Chondrocyte (in vitro differentiated cells): ENCODE measurements around the gene ANAPC5. TPM values are rescaled to one million over a fixed set of nuclear protein-coding genes. Genes with fewer than 3 reads are reported as not detected.

Experiments used
- DNase-seq: peaks from one replicate; pipeline ENCODE4 v3.0.0; 2021; ENCODE audit warnings: mixed read lengths, low spot score
- H3K27ac Mint-ChIP-seq: one replicate; pipeline ENCODE4 v1.8.0; 2021; ENCODE audit warnings: mild to moderate bottlenecking, moderate library complexity, mixed read lengths; ENCODE audit not compliant: unreplicated experiment
- H3K27me3 Mint-ChIP-seq: 2 replicates; pipeline ENCODE4 v1.8.0; 2021; ENCODE audit warnings: low read depth, mixed read lengths
- H3K36me3 Mint-ChIP-seq: 2 replicates; pipeline ENCODE4 v1.8.0; 2021; ENCODE audit warnings: low read depth, mixed read lengths
- H3K4me1 Mint-ChIP-seq: 2 replicates; pipeline ENCODE4 v1.8.0; 2021; ENCODE audit warnings: low read depth, mild to moderate bottlenecking, mixed read lengths
- H3K4me3 Mint-ChIP-seq: one replicate; pipeline ENCODE4 v1.8.0; 2021; ENCODE audit warnings: mild to moderate bottlenecking, moderate library complexity, mixed read lengths; ENCODE audit not compliant: unreplicated experiment
- H3K9me3 Mint-ChIP-seq: 2 replicates; pipeline ENCODE4 v1.8.0; 2021; ENCODE audit warnings: low read depth, mixed read lengths
- total RNA-seq: library from RNA; stranded (reverse); gene quantifications from 3 replicates; pipeline ENCODE4 v1.2.1, GENCODE V29; 2021
- TF ChIP-seq, protein P1 (sequence below): fragments of 200-600 bp; sonication (generic); IDR thresholded peaks from 2 replicates; pipeline ENCODE4 v1.5.0; 2021; ENCODE audit warnings: antibody characterized with exemption, mild to moderate bottlenecking, moderate library complexity

Gene ANAPC5
- total RNA-seq, 1 donor from 2014 or later = 111 TPM

DNA sequence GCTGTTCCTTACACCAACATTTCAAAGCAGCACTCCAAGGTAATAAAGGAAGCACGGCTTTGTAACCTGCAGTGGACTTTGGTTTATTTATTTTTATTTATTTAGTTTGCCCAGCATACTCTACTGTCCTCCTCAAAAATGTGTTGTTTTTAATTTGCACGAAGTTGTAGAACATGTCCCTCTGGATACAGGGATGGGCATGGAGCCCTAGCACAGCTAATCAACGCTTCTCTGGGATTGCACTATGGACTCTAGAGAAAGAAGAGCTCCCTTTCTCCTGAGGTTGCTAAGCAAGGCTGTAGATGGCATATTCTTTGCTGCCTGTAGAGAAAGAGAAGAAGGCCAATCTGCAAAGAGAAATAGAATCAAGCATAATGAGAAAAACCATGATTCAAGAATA is 5.9 kb upstream of the ANAPC5 start:
- TF ChIP-seq, protein P1, sequence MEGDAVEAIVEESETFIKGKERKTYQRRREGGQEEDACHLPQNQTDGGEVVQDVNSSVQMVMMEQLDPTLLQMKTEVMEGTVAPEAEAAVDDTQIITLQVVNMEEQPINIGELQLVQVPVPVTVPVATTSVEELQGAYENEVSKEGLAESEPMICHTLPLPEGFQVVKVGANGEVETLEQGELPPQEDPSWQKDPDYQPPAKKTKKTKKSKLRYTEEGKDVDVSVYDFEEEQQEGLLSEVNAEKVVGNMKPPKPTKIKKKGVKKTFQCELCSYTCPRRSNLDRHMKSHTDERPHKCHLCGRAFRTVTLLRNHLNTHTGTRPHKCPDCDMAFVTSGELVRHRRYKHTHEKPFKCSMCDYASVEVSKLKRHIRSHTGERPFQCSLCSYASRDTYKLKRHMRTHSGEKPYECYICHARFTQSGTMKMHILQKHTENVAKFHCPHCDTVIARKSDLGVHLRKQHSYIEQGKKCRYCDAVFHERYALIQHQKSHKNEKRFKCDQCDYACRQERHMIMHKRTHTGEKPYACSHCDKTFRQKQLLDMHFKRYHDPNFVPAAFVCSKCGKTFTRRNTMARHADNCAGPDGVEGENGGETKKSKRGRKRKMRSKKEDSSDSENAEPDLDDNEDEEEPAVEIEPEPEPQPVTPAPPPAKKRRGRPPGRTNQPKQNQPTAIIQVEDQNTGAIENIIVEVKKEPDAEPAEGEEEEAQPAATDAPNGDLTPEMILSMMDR = no peak
- Mint-ChIP-seq H3K36me3 (no peaks in the 10 kb centered on the region), H3K9me3 (no peaks in the 10 kb centered on the region), H3K27ac (no peak overlapping the region), H3K4me1 (peaks cover 5% of the 10 kb centered on the region), H3K4me3 (no peak overlapping the region), H3K27me3 (no peaks in the 10 kb centered on the region)
- no peak for DNase-seq

DNA sequence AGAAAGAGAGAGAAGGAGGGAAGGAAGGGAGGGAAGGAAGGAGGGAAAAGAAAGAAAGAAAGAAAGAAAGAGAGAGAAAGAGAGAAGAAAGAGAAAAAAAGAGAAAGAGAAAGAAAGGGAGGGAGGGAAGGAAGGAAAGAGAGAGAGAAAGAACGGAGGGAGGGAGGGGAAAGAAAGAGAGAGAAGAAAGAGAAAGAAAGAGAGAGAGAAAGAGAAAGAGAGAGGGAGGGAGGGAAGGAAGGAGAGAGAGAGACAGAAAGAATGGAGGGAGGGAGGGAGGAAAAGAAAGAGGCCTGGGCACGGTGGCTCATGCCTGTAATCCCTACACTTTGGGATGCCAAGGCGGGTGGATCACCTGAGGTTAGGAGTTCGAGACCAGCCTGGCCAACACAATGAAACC is 5.1 kb upstream of the ANAPC5 start:
- H3K4me1 Mint-ChIP-seq = peaks cover 9% of the 10 kb centered on the region
- DNase-seq = no peak
- no peaks in the 10 kb centered on the region for H3K9me3 Mint-ChIP-seq
- TF ChIP-seq, protein P1 = no peak
- no peaks in the 10 kb centered on the region for H3K27me3 Mint-ChIP-seq
- H3K4me3 Mint-ChIP-seq = no peak overlapping the region
- no peaks in the 10 kb centered on the region for H3K36me3 Mint-ChIP-seq
- no peak overlapping the region for H3K27ac Mint-ChIP-seq

DNA sequence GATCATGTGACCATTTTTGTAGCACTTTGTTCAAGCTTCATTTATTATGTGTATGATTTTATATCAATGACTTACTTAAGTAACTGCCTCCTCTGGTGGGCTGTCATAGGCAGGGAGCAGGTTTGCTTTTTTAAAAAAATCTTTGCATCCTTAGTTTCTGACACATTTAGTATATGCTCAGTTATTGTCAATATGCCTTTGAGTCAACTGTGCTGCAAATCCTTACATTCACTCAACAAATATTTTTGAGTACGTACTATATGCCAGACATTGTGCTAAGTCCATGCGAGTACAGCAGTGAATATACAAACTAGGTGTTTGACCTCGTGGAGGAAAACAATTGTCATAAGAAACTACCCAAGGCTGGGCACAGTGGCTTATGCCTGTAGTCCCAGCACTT is 4.4 kb upstream of the ANAPC5 start:
- Mint-ChIP-seq H3K27ac (no peak overlapping the region), H3K27me3 (no peaks in the 10 kb centered on the region), H3K4me1 (peaks cover 10% of the 10 kb centered on the region), H3K36me3 (no peaks in the 10 kb centered on the region), H3K9me3 (no peaks in the 10 kb centered on the region), H3K4me3 (no peak overlapping the region)
- DNase-seq = no peak
- TF ChIP-seq, protein P1 = no peak

DNA sequence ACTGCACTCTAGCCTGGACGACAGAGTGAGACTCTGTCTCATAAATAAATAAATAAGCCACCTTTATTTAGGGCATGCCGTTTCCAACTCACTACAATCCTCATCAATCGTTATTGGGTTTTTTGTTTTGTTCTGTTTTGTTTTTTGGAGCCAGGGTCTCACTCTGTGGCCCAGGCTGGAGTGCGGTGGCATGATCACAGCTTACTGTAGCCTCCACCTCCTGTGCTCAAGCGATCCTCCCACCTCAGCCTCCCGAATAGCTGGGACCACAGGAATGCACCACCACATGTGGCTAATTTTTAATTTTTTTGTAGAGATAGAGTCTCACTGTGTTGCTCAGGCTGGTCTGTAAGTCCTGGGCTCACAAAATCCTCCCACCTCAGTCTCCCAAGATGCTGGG is 3.6 kb upstream of the ANAPC5 start:
- no peak overlapping the region for H3K4me3 Mint-ChIP-seq
- no peak overlapping the region for H3K27ac Mint-ChIP-seq
- peaks cover 17% of the 10 kb centered on the region for H3K4me1 Mint-ChIP-seq
- H3K36me3 Mint-ChIP-seq = no peaks in the 10 kb centered on the region
- no peak for DNase-seq
- H3K27me3 Mint-ChIP-seq = no peaks in the 10 kb centered on the region
- TF ChIP-seq, protein P1 = no peak
- H3K9me3 Mint-ChIP-seq = no peaks in the 10 kb centered on the region

DNA sequence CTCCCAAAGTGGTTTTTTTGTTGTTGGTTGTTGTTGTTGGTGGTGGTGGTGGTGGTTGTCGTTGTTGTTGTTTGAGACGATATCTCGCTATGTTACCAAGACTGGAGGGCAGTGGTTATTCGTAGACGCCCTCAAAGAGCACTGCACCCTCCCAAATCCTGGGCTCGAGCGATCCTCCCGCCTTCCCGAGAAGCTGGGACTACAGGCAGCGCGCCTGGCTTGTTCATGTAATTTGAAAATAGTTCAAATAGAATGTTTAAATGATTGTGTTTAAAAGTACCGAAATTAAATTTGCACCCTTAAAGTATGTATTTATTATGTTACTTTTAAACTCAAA is 439 bp upstream of the ANAPC5 start:
- H3K9me3 Mint-ChIP-seq = no peaks in the 10 kb centered on the region
- H3K4me3 Mint-ChIP-seq = peak overlapping the region; percentile 84
- H3K4me1 Mint-ChIP-seq = peaks cover 26% of the 10 kb centered on the region
- TF ChIP-seq, protein P1 = no peak
- no peak for DNase-seq
- H3K36me3 Mint-ChIP-seq = no peaks in the 10 kb centered on the region
- H3K27me3 Mint-ChIP-seq = no peaks in the 10 kb centered on the region
- peak overlapping the region; percentile 98 for H3K27ac Mint-ChIP-seq
